CD4-positive, alpha-beta T cell (primary cell): ENCODE data around the gene CDK16. TPM values are rescaled to one million over a fixed set of nuclear protein-coding genes. Genes with fewer than 3 reads are reported as not detected.

Source experiments
- ATAC-seq: fragments of 200-7000 bp; cut with Tn5 transposase; one replicate; pipeline ENCODE4 v1.10.0; 2022; ENCODE audit warnings: mild to moderate bottlenecking; ENCODE audit not compliant: poor library complexity
- CTCF ChIA-PET: fragments of 350-600 bp; sonication (Branson Sonifier 250); formaldehyde crosslinking; loops from one replicate; lab custom pipeline; 2021; ENCODE audit warnings: antibody characterized with exemption, inconsistent platforms; lab: Charles Lee
- POLR2A ChIA-PET: fragments of 350-600 bp; sonication (Branson Sonifier 250); formaldehyde crosslinking; loops from one replicate; lab custom pipeline; 2021; ENCODE audit warnings: antibody characterized with exemption, inconsistent platforms; lab: Charles Lee
- DNase-seq, 14 experiments: peaks; one replicate each; pipeline ENCODE4 v3.0.0-alpha.2; 2013 to 2020; ENCODE audit warnings: mixed read lengths in 2 of 14
- H3K27ac ChIP-seq, 2 donors: one replicate each; pipeline versions ENCODE4 v1.5.1 to v1.7.0; 2013; ENCODE audit warnings: low read length in 2 of 2, low read depth in 1 of 2, mild to moderate bottlenecking in 1 of 2
- H3K27me3 ChIP-seq, 2 experiments: 1 replicate in 1 of 2; 2 replicates in 1 of 2; pipeline versions ENCODE4 v1.6.1 to v1.7.0; 2013; ENCODE audit warnings: low read length in 2 of 2, control low read depth in 1 of 2, mild to moderate bottlenecking in 1 of 2, moderate library complexity in 1 of 2; ENCODE audit not compliant: insufficient read depth in 2 of 2, control insufficient read depth in 1 of 2
- H3K36me3 ChIP-seq: one replicate; pipeline ENCODE4 v1.6.1; 2013; ENCODE audit warnings: low read length, control low read depth; ENCODE audit not compliant: insufficient read depth
- H3K4me1 ChIP-seq: one replicate; pipeline ENCODE4 v1.6.1; 2013; ENCODE audit warnings: low read length, control low read depth; ENCODE audit not compliant: insufficient read depth
- H3K4me3 ChIP-seq: one replicate; pipeline ENCODE4 v1.5.1; 2013; ENCODE audit warnings: mild to moderate bottlenecking, low read length, moderate library complexity
- H3K9me3 ChIP-seq, 2 experiments: 1 replicate in 1 of 2; 2 replicates in 1 of 2; pipeline versions ENCODE4 v1.6.1 to v1.7.0; 2013; ENCODE audit warnings: low read length in 2 of 2, mild to moderate bottlenecking in 2 of 2, control low read depth in 1 of 2, moderate library complexity in 1 of 2; ENCODE audit not compliant: control insufficient read depth in 1 of 2, insufficient read depth in 1 of 2
- H3K27ac Mint-ChIP-seq: one replicate; pipeline ENCODE4 v1.8.0; 2020; ENCODE audit warnings: mixed read lengths
- H3K27me3 Mint-ChIP-seq: one replicate; pipeline ENCODE4 v1.8.0; 2021; ENCODE audit warnings: mixed read lengths
- H3K36me3 Mint-ChIP-seq: one replicate; pipeline ENCODE4 v1.8.0; 2021; ENCODE audit warnings: low read depth, mixed read lengths
- H3K4me1 Mint-ChIP-seq: one replicate; pipeline ENCODE4 v1.8.0; 2021; ENCODE audit warnings: low read depth, mixed read lengths
- H3K4me3 Mint-ChIP-seq: one replicate; pipeline ENCODE4 v1.8.0; 2020; ENCODE audit warnings: mild to moderate bottlenecking, mixed read lengths
- H3K9me3 Mint-ChIP-seq: one replicate; pipeline ENCODE4 v1.8.0; 2020; ENCODE audit warnings: mixed read lengths
- intact Hi-C, 2 experiments: fragments of 100-400 bp; cut with DNase I in 1 of 2; cut with micrococcal nuclease in 1 of 2; formaldehyde crosslinking; loops; one replicate each; pipeline versions ENCODE4 v1.15.1 to v1.9.0; 2023 to 2025; cut with DNase I, micrococcal nuclease
- total RNA-seq, 174 experiments: library from RNA in 2 of 174; stranded (reverse) in 2 of 174; gene quantifications; one replicate each; pipeline ENCODE4 v1.2.3 and lab custom pipeline; 2021 to 2026
- TF ChIP-seq, protein P1 (sequence below): fragments of 200-600 bp; IDR thresholded peaks from one replicate; pipeline ENCODE4 v1.8.0; 2022; ENCODE audit warnings: antibody characterized with exemption, mild to moderate bottlenecking

Gene CDK16
- total RNA-seq, 2 experiments from 2014 or later, result 182 to 190 TPM

DNA sequence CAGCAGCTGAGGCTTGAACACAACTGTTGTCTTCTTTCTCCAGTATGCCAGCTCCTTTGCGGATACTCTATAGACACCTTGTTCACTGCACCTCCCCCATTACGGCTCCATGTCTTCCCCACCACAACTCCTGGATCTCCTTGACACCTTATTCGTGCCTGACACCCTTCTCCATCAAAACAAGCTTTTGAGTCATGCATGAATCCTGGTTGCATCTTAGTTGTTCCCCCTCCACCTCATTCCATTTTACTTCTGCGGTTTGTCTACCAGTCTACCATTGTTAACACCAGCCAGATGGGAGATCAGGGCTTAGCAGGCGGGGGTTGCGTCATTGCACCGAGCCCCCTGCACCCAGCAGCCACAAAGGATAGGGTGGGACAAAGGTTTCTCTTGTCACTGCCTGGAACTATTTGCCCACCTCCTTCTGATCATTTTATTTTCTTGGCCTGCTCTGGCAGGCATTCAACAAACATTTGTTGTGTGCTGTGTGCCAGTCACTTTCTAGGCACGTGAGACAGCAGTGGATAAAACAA is 2.0 kb upstream of the CDK16 start:
- H3K36me3 Mint-ChIP-seq, result peaks cover 66% of the 10 kb centered on the region

DNA sequence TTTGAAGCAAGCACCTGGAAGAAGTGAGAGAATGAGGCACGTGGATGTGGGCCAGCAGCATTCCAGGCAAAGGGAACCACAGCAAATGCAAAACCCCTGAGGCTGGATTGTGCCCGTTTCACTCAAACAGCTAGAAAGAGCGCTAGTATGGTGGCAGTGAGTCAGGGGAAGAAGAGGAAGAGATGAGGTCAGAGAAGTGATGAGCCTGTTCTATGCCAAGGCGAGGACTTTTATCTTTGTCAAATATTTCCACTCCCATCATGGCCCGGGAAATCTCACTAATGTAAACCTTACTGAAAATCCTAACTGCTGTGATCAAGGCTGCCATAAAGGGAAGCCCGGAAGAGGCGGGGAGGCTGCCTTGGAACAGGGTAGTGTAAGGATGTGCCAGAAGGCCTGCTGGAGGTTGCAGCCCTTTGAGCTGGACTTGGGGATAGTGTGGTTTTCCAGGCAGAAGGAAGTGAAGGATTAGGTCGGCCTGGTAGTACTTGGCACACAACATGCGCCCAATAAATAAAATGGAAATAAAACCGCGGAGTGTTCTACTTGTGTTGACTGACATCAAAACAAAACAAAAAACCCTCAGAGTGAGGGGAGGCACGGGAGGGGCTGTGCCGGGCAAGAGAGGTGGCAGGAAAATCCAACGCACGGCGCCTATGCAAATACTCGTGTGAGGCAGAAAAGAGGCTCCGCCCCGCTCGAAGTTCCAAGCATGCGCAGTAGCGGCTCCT is 1.2 kb upstream of the CDK16 start:
- Histone ChIP-seq H3K36me3 (peaks cover 31% of the 10 kb centered on the region), H3K27me3 (no peaks in the 10 kb centered on the region), H3K27ac (peak overlapping the region; percentile 84 to 90), H3K9me3 (no peaks in the 10 kb centered on the region), H3K4me3 (peak overlapping the region; percentile 45), H3K4me1 (peaks cover 30% of the 10 kb centered on the region)
- Mint-ChIP-seq H3K9me3 (no peaks in the 10 kb centered on the region), H3K4me1 (peaks cover 38% of the 10 kb centered on the region), H3K4me3 (peak overlapping the region; percentile 98), H3K27me3 (no peaks in the 10 kb centered on the region), H3K27ac (peak overlapping the region; percentile 98), H3K36me3 (peaks cover 62% of the 10 kb centered on the region)
- CTCF ChIA-PET, result interaction anchor here (1.5 to 1.7 kb wide), 2 partner anchors 167 to 306 kb away, joined by 6 to 11 read pairs; no protein-coding TSS in a partner anchor
- TF ChIP-seq, protein P1, sequence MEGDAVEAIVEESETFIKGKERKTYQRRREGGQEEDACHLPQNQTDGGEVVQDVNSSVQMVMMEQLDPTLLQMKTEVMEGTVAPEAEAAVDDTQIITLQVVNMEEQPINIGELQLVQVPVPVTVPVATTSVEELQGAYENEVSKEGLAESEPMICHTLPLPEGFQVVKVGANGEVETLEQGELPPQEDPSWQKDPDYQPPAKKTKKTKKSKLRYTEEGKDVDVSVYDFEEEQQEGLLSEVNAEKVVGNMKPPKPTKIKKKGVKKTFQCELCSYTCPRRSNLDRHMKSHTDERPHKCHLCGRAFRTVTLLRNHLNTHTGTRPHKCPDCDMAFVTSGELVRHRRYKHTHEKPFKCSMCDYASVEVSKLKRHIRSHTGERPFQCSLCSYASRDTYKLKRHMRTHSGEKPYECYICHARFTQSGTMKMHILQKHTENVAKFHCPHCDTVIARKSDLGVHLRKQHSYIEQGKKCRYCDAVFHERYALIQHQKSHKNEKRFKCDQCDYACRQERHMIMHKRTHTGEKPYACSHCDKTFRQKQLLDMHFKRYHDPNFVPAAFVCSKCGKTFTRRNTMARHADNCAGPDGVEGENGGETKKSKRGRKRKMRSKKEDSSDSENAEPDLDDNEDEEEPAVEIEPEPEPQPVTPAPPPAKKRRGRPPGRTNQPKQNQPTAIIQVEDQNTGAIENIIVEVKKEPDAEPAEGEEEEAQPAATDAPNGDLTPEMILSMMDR, result no peak
- POLR2A ChIA-PET, result interaction anchor here (0.6 to 7.3 kb wide), 25 partner anchors 12 to 1741 kb away, joined by 3 to 137 read pairs (median 5); partner anchors contain the start of genes NDUFB11, OTUD5, RBM10 and USP11
- ATAC-seq, result peak; percentile 9
- intact Hi-C loops, result loop anchor here (2.0 to 5.0 kb wide), 2 partner anchors 20 to 140 kb away; no protein-coding TSS in a partner anchor
- peak in 5 of 14 experiments; percentile 16 to 64 (median 31) for DNase-seq

More for the DNA sequence above, 2.0 kb upstream of the CDK16 start:
- peak overlapping the region; percentile 98 for H3K27ac Mint-ChIP-seq
- H3K4me1 Mint-ChIP-seq, result peaks cover 43% of the 10 kb centered on the region
- H3K27me3 ChIP-seq, result no peaks in the 10 kb centered on the region
- DNase-seq, result no peak
- no peaks in the 10 kb centered on the region for H3K9me3 Mint-ChIP-seq
- H3K9me3 ChIP-seq, result no peaks in the 10 kb centered on the region
- H3K27ac ChIP-seq, result peak overlapping the region; percentile 84 to 90
- H3K36me3 ChIP-seq, result peaks cover 39% of the 10 kb centered on the region
- H3K4me3 Mint-ChIP-seq, result no peak overlapping the region
- peaks cover 30% of the 10 kb centered on the region for H3K4me1 ChIP-seq
- ChIA-PET POLR2A (interaction anchor here (1.4 to 7.3 kb wide), 4 partner anchors 11 to 23 kb away, joined by 4 to 137 read pairs (median 10); partner anchors contain the start of gene USP11), CTCF (interaction anchor here (1.5 kb wide), 1 partner anchor 168 kb away, joined by 11 read pairs; no protein-coding TSS in a partner anchor)
- ATAC-seq, result no peak
- intact Hi-C loops, result loop anchor here (2.0 to 5.0 kb wide), 2 partner anchors 20 to 141 kb away; no protein-coding TSS in a partner anchor
- H3K27me3 Mint-ChIP-seq, result no peaks in the 10 kb centered on the region
- TF ChIP-seq, protein P1, result no peak
- no peak overlapping the region for H3K4me3 ChIP-seq

DNA sequence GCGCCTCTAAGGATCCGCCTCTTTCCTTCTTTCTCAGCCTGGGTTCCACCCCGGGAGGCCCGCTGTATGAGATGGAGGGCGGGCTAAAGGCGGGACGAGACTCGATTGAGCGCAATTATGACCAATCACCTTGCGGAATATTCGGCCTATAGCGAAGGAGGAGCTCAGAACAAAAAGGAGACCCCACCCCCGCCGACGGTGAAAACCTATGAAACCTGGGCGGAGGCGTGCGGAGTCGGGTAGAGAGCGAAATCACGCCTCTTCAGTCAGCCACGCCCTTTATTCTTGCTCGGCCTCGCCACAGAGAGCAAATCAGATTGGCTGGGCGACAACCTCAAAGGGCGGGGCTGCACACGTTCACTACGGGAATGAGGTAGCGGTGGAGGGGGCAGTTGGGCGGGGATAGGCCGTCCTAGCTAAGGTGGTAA is 615 bp upstream of the CDK16 start:
- CTCF ChIA-PET, result interaction anchor here (0.6 to 1.7 kb wide), 4 partner anchors 73 to 477 kb away, joined by 3 to 11 read pairs (median 4); partner anchors contain the start of genes NDUFB11 and RBM10
- Histone ChIP-seq H3K36me3 (peaks cover 25% of the 10 kb centered on the region), H3K9me3 (no peaks in the 10 kb centered on the region), H3K4me1 (peaks cover 30% of the 10 kb centered on the region), H3K27me3 (no peaks in the 10 kb centered on the region), H3K4me3 (peak overlapping the region; percentile 81), H3K27ac (peak overlapping the region; percentile 89 to 99)
- intact Hi-C loops, result loop anchor here (1.0 to 5.0 kb wide), 3 partner anchors 15 to 139 kb away; partner anchors contain the start of gene USP11 (in 1 of the 2)
- no peaks in the 10 kb centered on the region for H3K9me3 Mint-ChIP-seq
- H3K4me3 Mint-ChIP-seq, result peak overlapping the region; percentile 98
- ATAC-seq (peak; percentile 81), DNase-seq (peak; percentile 89 to 99 (median 96))
- TF ChIP-seq, protein P1, result no peak
- peaks cover 38% of the 10 kb centered on the region for H3K4me1 Mint-ChIP-seq
- no peaks in the 10 kb centered on the region for H3K27me3 Mint-ChIP-seq
- peaks cover 59% of the 10 kb centered on the region for H3K36me3 Mint-ChIP-seq
- POLR2A ChIA-PET, result interaction anchor here (0.6 to 7.3 kb wide), 27 partner anchors 11 to 1973 kb away, joined by 3 to 137 read pairs (median 5); partner anchors contain the start of genes NDUFB11, OTUD5, RBM10 and RBM3
- peak overlapping the region; percentile 98 for H3K27ac Mint-ChIP-seq
